ENCODE measurements around the gene PACRGL. TPM values are rescaled to one million over a fixed set of nuclear protein-coding genes. Genes with fewer than 3 reads are reported as not detected.
A peak's percentile ranks its signal among the peaks of the same experiment; 100 is the strongest.

The PACRGL gene
- total RNA-seq, 1 experiment from 2014 or later, result 13.5 TPM

DNA sequence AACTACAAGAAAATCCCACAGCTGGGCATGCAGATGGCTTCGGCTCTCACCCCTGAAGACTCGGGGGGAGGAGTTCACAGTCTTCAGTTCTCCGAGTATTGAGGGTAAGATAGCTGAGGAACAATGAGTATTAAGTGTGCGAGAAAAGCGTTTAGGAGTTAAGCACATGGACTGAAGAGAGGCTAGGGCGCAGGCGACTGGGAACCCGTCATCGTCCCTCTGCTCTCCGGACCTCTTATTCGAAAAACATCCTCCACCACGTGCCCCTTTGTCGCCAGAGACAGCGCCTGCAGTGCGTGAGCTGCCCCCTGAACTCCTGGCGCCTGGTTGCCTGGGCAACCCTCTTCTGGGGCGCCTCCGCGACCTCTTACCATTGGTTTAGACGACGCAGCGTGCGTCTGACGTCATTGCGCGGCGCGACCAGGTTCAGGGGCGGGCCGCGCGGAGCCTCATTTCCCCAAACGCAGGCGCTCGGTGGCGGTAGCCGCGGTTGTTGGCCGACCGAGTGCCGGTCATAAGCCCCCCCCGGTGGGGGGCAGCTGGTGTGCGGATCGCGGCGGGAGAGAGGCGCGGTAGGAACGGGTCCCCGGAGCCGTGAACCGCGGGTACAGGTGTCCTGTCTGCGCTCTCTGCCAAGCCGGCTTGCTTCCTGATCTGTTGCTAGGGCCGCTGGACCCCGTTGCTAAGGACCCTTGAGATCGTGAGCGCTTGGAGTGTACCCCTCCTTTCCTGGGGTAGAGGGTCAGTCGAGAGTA, at the start of gene PACRGL (continued):
- TF ChIP-seq, protein P1, sequence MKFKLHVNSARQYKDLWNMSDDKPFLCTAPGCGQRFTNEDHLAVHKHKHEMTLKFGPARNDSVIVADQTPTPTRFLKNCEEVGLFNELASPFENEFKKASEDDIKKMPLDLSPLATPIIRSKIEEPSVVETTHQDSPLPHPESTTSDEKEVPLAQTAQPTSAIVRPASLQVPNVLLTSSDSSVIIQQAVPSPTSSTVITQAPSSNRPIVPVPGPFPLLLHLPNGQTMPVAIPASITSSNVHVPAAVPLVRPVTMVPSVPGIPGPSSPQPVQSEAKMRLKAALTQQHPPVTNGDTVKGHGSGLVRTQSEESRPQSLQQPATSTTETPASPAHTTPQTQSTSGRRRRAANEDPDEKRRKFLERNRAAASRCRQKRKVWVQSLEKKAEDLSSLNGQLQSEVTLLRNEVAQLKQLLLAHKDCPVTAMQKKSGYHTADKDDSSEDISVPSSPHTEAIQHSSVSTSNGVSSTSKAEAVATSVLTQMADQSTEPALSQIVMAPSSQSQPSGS (CRISPR knock-in tag; IDR thresholded peaks at IDR 0.05; ENCODE audit: borderline replicate concordance, low read depth), result no peak
- TF ChIP-seq, protein P2, sequence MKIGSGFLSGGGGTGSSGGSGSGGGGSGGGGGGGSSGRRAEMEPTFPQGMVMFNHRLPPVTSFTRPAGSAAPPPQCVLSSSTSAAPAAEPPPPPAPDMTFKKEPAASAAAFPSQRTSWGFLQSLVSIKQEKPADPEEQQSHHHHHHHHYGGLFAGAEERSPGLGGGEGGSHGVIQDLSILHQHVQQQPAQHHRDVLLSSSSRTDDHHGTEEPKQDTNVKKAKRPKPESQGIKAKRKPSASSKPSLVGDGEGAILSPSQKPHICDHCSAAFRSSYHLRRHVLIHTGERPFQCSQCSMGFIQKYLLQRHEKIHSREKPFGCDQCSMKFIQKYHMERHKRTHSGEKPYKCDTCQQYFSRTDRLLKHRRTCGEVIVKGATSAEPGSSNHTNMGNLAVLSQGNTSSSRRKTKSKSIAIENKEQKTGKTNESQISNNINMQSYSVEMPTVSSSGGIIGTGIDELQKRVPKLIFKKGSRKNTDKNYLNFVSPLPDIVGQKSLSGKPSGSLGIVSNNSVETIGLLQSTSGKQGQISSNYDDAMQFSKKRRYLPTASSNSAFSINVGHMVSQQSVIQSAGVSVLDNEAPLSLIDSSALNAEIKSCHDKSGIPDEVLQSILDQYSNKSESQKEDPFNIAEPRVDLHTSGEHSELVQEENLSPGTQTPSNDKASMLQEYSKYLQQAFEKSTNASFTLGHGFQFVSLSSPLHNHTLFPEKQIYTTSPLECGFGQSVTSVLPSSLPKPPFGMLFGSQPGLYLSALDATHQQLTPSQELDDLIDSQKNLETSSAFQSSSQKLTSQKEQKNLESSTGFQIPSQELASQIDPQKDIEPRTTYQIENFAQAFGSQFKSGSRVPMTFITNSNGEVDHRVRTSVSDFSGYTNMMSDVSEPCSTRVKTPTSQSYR (CRISPR knock-in tag; IDR thresholded peaks at IDR 0.05), result no peak
- TF ChIP-seq FOXJ3 (CRISPR knock-in tag; IDR thresholded peaks at IDR 0.05; ENCODE audit: borderline replicate concordance) (no peak), TEAD4 (CRISPR knock-in tag; IDR thresholded peaks at IDR 0.05) (no peak), SMAD4 (CRISPR knock-in tag; IDR thresholded peaks at IDR 0.05) (no peak), SMAD3 (CRISPR knock-in tag; IDR thresholded peaks at IDR 0.05; ENCODE audit: borderline replicate concordance) (no peak; the same call in 1 of the 2 replicates), NFYB (CRISPR knock-in tag; conservative IDR thresholded peaks at IDR 0.05; ENCODE audit: low read depth) (peak; percentile 79), JUN (CRISPR knock-in tag; IDR thresholded peaks at IDR 0.05) (no peak), ELF4 (CRISPR knock-in tag; IDR thresholded peaks at IDR 0.05; ENCODE audit: low read depth) (no peak), ZNF219 (CRISPR knock-in tag; IDR thresholded peaks at IDR 0.05; ENCODE audit: borderline replicate concordance) (no peak), ATF1 (CRISPR knock-in tag; IDR thresholded peaks at IDR 0.05) (0 out of 2 replicates have a peak, but pooled peaks have one; percentile 34), CBFB (CRISPR knock-in tag; IDR thresholded peaks at IDR 0.05; ENCODE audit: low read depth) (no peak), ZNF121 (CRISPR knock-in tag; IDR thresholded peaks at IDR 0.05) (no peak), ZNF423 (CRISPR knock-in tag; IDR thresholded peaks at IDR 0.05) (no peak), JAZF1 (CRISPR knock-in tag; IDR thresholded peaks at IDR 0.05) (no peak), SOX15 (CRISPR knock-in tag; IDR thresholded peaks at IDR 0.05) (no peak), RELA (CRISPR knock-in tag; IDR thresholded peaks at IDR 0.05; ENCODE audit: borderline replicate concordance) (no peak), ZNF671 (CRISPR knock-in tag; IDR thresholded peaks at IDR 0.05) (no peak)
- TF ChIP-seq, protein P3, sequence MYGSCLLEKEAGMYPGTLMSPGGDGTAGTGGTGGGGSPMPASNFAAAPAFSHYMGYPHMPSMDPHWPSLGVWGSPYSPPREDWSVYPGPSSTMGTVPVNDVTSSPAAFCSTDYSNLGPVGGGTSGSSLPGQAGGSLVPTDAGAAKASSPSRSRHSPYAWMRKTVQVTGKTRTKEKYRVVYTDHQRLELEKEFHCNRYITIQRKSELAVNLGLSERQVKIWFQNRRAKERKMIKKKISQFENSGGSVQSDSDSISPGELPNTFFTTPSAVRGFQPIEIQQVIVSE (CRISPR knock-in tag; IDR thresholded peaks at IDR 0.05; ENCODE audit: borderline replicate concordance), result no peak
- TF ChIP-seq, protein P4, sequence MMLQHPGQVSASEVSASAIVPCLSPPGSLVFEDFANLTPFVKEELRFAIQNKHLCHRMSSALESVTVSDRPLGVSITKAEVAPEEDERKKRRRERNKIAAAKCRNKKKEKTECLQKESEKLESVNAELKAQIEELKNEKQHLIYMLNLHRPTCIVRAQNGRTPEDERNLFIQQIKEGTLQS (CRISPR knock-in tag; conservative IDR thresholded peaks at IDR 0.05), result no peak
- TF ChIP-seq, protein P5, sequence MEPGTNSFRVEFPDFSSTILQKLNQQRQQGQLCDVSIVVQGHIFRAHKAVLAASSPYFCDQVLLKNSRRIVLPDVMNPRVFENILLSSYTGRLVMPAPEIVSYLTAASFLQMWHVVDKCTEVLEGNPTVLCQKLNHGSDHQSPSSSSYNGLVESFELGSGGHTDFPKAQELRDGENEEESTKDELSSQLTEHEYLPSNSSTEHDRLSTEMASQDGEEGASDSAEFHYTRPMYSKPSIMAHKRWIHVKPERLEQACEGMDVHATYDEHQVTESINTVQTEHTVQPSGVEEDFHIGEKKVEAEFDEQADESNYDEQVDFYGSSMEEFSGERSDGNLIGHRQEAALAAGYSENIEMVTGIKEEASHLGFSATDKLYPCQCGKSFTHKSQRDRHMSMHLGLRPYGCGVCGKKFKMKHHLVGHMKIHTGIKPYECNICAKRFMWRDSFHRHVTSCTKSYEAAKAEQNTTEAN (CRISPR knock-in tag; IDR thresholded peaks at IDR 0.05), result 0 out of 2 replicates have a peak, but pooled peaks have one; percentile 39
- TF ChIP-seq, protein P6, sequence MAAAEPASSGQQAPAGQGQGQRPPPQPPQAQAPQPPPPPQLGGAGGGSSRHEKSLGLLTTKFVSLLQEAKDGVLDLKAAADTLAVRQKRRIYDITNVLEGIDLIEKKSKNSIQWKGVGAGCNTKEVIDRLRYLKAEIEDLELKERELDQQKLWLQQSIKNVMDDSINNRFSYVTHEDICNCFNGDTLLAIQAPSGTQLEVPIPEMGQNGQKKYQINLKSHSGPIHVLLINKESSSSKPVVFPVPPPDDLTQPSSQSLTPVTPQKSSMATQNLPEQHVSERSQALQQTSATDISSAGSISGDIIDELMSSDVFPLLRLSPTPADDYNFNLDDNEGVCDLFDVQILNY (CRISPR knock-in tag; IDR thresholded peaks at IDR 0.05), result peak; percentile 44; the same call in 1 of the 2 replicates
- TF ChIP-seq, protein P7, sequence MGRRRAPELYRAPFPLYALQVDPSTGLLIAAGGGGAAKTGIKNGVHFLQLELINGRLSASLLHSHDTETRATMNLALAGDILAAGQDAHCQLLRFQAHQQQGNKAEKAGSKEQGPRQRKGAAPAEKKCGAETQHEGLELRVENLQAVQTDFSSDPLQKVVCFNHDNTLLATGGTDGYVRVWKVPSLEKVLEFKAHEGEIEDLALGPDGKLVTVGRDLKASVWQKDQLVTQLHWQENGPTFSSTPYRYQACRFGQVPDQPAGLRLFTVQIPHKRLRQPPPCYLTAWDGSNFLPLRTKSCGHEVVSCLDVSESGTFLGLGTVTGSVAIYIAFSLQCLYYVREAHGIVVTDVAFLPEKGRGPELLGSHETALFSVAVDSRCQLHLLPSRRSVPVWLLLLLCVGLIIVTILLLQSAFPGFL (CRISPR knock-in tag; IDR thresholded peaks at IDR 0.05; ENCODE audit: borderline replicate concordance), result no peak
- TF ChIP-seq, protein P8, sequence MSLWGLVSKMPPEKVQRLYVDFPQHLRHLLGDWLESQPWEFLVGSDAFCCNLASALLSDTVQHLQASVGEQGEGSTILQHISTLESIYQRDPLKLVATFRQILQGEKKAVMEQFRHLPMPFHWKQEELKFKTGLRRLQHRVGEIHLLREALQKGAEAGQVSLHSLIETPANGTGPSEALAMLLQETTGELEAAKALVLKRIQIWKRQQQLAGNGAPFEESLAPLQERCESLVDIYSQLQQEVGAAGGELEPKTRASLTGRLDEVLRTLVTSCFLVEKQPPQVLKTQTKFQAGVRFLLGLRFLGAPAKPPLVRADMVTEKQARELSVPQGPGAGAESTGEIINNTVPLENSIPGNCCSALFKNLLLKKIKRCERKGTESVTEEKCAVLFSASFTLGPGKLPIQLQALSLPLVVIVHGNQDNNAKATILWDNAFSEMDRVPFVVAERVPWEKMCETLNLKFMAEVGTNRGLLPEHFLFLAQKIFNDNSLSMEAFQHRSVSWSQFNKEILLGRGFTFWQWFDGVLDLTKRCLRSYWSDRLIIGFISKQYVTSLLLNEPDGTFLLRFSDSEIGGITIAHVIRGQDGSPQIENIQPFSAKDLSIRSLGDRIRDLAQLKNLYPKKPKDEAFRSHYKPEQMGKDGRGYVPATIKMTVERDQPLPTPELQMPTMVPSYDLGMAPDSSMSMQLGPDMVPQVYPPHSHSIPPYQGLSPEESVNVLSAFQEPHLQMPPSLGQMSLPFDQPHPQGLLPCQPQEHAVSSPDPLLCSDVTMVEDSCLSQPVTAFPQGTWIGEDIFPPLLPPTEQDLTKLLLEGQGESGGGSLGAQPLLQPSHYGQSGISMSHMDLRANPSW (CRISPR knock-in tag; conservative IDR thresholded peaks at IDR 0.05; ENCODE audit: low read depth), result no peak
- TF ChIP-seq, protein P9, sequence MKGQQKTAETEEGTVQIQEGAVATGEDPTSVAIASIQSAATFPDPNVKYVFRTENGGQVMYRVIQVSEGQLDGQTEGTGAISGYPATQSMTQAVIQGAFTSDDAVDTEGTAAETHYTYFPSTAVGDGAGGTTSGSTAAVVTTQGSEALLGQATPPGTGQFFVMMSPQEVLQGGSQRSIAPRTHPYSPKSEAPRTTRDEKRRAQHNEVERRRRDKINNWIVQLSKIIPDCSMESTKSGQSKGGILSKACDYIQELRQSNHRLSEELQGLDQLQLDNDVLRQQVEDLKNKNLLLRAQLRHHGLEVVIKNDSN (CRISPR knock-in tag; IDR thresholded peaks at IDR 0.05), result peak; percentile 88
